Neutrophil (primary cell): ENCODE measurements around the gene SLFN12L.
"Not testable (repeated sequence)": the region's sequence is repeated elsewhere in the genome, so short reads cannot be mapped to it uniquely, and the experiment has no call there.

Experiments
- H3K27ac ChIP-seq: fragments of 200-600 bp; sonication (generic); 2 replicates; pipeline ENCODE4 v1.5.1; 2016; ENCODE audit warnings: mild to moderate bottlenecking, moderate library complexity
- H3K27me3 ChIP-seq: fragments of 200-600 bp; sonication (generic); 2 replicates; pipeline ENCODE4 v1.6.0; 2016; ENCODE audit warnings: mild to moderate bottlenecking
- H3K36me3 ChIP-seq: fragments of 200-600 bp; sonication (generic); 2 replicates; pipeline ENCODE4 v1.5.1; 2017
- H3K4me1 ChIP-seq, 2 experiments: fragments of 200-600 bp in 1 of 2; sonication (generic) in 1 of 2; 1 replicate in 1 of 2; 2 replicates in 1 of 2; pipeline versions ENCODE4 v1.5.1 to v1.6.1; 2013 to 2016; ENCODE audit warnings: low read depth in 1 of 2, low read length in 1 of 2, mild to moderate bottlenecking in 1 of 2, moderate library complexity in 1 of 2; ENCODE audit not compliant: control insufficient read depth in 1 of 2, insufficient read depth in 1 of 2
- H3K4me3 ChIP-seq, 2 experiments: fragments of 200-600 bp in 1 of 2; sonication (generic) in 1 of 2; 1 replicate in 1 of 2; 2 replicates in 1 of 2; pipeline ENCODE4 v1.5.1; 2013 to 2016; ENCODE audit warnings: low read depth in 1 of 2, low read length in 1 of 2, mild to moderate bottlenecking in 1 of 2, moderate library complexity in 1 of 2
- H3K9me3 ChIP-seq: fragments of 200-600 bp; sonication (generic); 2 replicates; pipeline ENCODE4 v1.5.1; 2016
- CTCF ChIP-seq: fragments of 200-600 bp; sonication (generic); IDR thresholded peaks from 2 replicates; pipeline ENCODE4 v1.5.1; 2016; ENCODE audit warnings: antibody characterized with exemption

The SLFN12L gene

GRCh38 chr17:35521150-35521549 lies 16.3 kb downstream of the SLFN12L start:
- H3K27me3 ChIP-seq: peaks cover 10% of the 10 kb centered on the region
- no peaks in the 10 kb centered on the region for H3K9me3 ChIP-seq
- H3K4me3 ChIP-seq: peak overlapping the region; percentile 34 to 43
- peak overlapping the region; percentile 94 for H3K27ac ChIP-seq
- H3K4me1 ChIP-seq: peaks cover 45% of the 10 kb centered on the region in 2 experiments
- H3K36me3 ChIP-seq: no peaks in the 10 kb centered on the region
- no peak for TF ChIP-seq CTCF

GRCh38 chr17:35519906-35520442 lies 17.5 kb downstream of the SLFN12L start:
- Histone ChIP-seq H3K4me1 (peaks cover 45% of the 10 kb centered on the region in 2 experiments), H3K27ac (no peak overlapping the region)
- no peak for TF ChIP-seq CTCF

GRCh38 chr17:35519439-35519838 lies 18.0 kb downstream of the SLFN12L start:
- Histone ChIP-seq H3K4me3 (no peak overlapping the region), H3K27ac (no peak overlapping the region), H3K4me1 (peaks cover 45% of the 10 kb centered on the region in 2 experiments), H3K9me3 (no peaks in the 10 kb centered on the region), H3K36me3 (no peaks in the 10 kb centered on the region), H3K27me3 (peaks cover 28% of the 10 kb centered on the region)
- no peak for TF ChIP-seq CTCF

More at GRCh38 chr17:35519906-35520442, 17.5 kb downstream of the SLFN12L start:
- H3K4me3 ChIP-seq: no peak overlapping the region
- H3K36me3 ChIP-seq: no peaks in the 10 kb centered on the region
- no peaks in the 10 kb centered on the region for H3K9me3 ChIP-seq
- peaks cover 22% of the 10 kb centered on the region for H3K27me3 ChIP-seq

GRCh38 chr17:35518431-35518830 lies 19.0 kb downstream of the SLFN12L start:
- H3K4me3 ChIP-seq, H3K36me3 ChIP-seq, H3K9me3 ChIP-seq, H3K27ac ChIP-seq: not testable (repeated sequence)
- peaks cover 38% of the 10 kb centered on the region for H3K27me3 ChIP-seq
- H3K4me1 ChIP-seq: peaks cover 36 to 37% of the 10 kb centered on the region in 2 experiments

GRCh38 chr17:35515027-35515426 lies 22.5 kb downstream of the SLFN12L start:
- Histone ChIP-seq H3K4me1 (peaks cover 2 to 3% of the 10 kb centered on the region in 2 experiments), H3K9me3 (no peaks in the 10 kb centered on the region), H3K27me3 (peaks cover 67% of the 10 kb centered on the region), H3K4me3 (no peak overlapping the region), H3K27ac (no peak overlapping the region), H3K36me3 (no peaks in the 10 kb centered on the region)
- TF ChIP-seq CTCF: no peak

GRCh38 chr17:35514564-35514963 lies 22.9 kb downstream of the SLFN12L start:
- Histone ChIP-seq H3K27me3 (peaks cover 72% of the 10 kb centered on the region), H3K9me3 (no peaks in the 10 kb centered on the region), H3K27ac (no peak overlapping the region), H3K4me1 (no peaks in the 10 kb centered on the region), H3K4me3 (no peak overlapping the region), H3K36me3 (no peaks in the 10 kb centered on the region)
- no peak for TF ChIP-seq CTCF
